Breast epithelium (tissue), 4 donors: Measurements from ENCODE around the gene PRG3. TPM values are rescaled to one million over a fixed set of nuclear protein-coding genes. Genes with fewer than 3 reads are reported as not detected.
"Not testable (repeated sequence)": the region's sequence is repeated elsewhere in the genome, so short reads cannot be mapped to it uniquely, and the experiment has no call there.

Experiments
- DNase-seq, 2 donors: peaks; one replicate each; pipeline ENCODE4 v3.0.0-alpha.2; 2019; ENCODE audit warnings: low spot score in 2 of 2
- H3K27ac ChIP-seq, 2 donors: fragments of 200-600 bp; sonication (generic) in 1 of 2; one replicate each; pipeline ENCODE4 v1.5.1; 2016 to 2019; ENCODE audit warnings: mild to moderate bottlenecking in 1 of 2
- H3K27me3 ChIP-seq, 2 donors: fragments of 200-600 bp; sonication (generic) in 1 of 2; one replicate each; pipeline versions ENCODE4 v1.5.1 to v1.6.0; 2017 to 2019; ENCODE audit warnings: control low read depth in 1 of 2, mild to moderate bottlenecking in 1 of 2
- H3K36me3 ChIP-seq: fragments of 200-600 bp; one replicate; pipeline ENCODE4 v1.5.1; 2019
- H3K4me1 ChIP-seq, 2 donors: fragments of 200-600 bp; sonication (generic); one replicate each; pipeline ENCODE4 v1.5.1; 2016 to 2019; ENCODE audit warnings: control low read depth in 1 of 2
- H3K4me3 ChIP-seq, 3 donors: fragments of 200-600 bp; sonication (generic); 1 replicate in 2 of 3; 2 replicates in 1 of 3; pipeline ENCODE4 v1.5.1; 2016 to 2019; ENCODE audit warnings: mild to moderate bottlenecking in 3 of 3, moderate library complexity in 2 of 3
- H3K9me3 ChIP-seq, 2 donors: fragments of 200-600 bp; sonication (generic) in 1 of 2; one replicate each; pipeline ENCODE4 v1.5.1; 2016 to 2019; ENCODE audit warnings: control low read depth in 1 of 2
- CTCF ChIP-seq, 3 donors: fragments of 450-650 bp; IDR thresholded peaks; one replicate each; pipeline ENCODE4 v1.5.1; 2016 to 2017; ENCODE audit warnings: antibody characterized with exemption in 3 of 3, mild to moderate bottlenecking in 3 of 3, moderate library complexity in 3 of 3
- POLR2A ChIP-seq: fragments of 450-650 bp; IDR thresholded peaks from one replicate; pipeline ENCODE4 v1.6.1; 2016; ENCODE audit warnings: antibody characterized with exemption, mild to moderate bottlenecking, moderate library complexity
- POLR2AphosphoS5 ChIP-seq, 3 donors: sonication (generic); formaldehyde crosslinking; IDR thresholded peaks; one replicate each; pipeline ENCODE4 v1.6.1; 2017; ENCODE audit warnings: antibody characterized with exemption in 3 of 3
- intact Hi-C: fragments of 100-400 bp; cut with DNase I; formaldehyde crosslinking; loops from one replicate; pipeline ENCODE4 v1.15.1; 2023; ENCODE audit warnings: low total_unique reads
- total RNA-seq, 3 donors: library from RNA; depleted of rRNA; stranded (reverse); fragments of >200 nt; gene quantifications; one replicate each; pipeline ENCODE4 v1.1.0, GENCODE V29; 2016

Gene PRG3
- total RNA-seq, 3 donors from 2014 or later, result not detected

- no peaks in the 10 kb centered on the region for H3K36me3 ChIP-seq
- H3K27me3 ChIP-seq, result no peaks in the 10 kb centered on the region
- TF ChIP-seq POLR2A (no peak), CTCF (IDR thresholded peaks at IDR 0.05) (no peak), POLR2AphosphoS5 (IDR thresholded peaks at IDR 0.05) (no peak)
- H3K27ac ChIP-seq, result no peak overlapping the region
- no peaks in the 10 kb centered on the region for H3K4me1 ChIP-seq
- no peaks in the 10 kb centered on the region for H3K9me3 ChIP-seq
- intact Hi-C loops, result loop anchor here (10.0 kb wide), 1 partner anchor 115 kb away; no protein-coding TSS in a partner anchor
- no peak overlapping the region for H3K4me3 ChIP-seq
- no peak for DNase-seq
Measured at GRCh38 chr11:57340039-57340615, 40.8 kb downstream of the PRG3 start.

- DNase-seq, result no peak
- Histone ChIP-seq H3K4me3 (no peak overlapping the region), H3K36me3 (no peaks in the 10 kb centered on the region), H3K4me1 (peaks cover 0 to 4% of the 10 kb centered on the region in 2 donors), H3K27ac (no peak overlapping the region), H3K9me3 (no peaks in the 10 kb centered on the region), H3K27me3 (no peaks in the 10 kb centered on the region)
- TF ChIP-seq POLR2AphosphoS5 (IDR thresholded peaks at IDR 0.05) (no peak), POLR2A (no peak), CTCF (IDR thresholded peaks at IDR 0.05) (no peak)
- intact Hi-C loops, result no loop called here
Measured at GRCh38 chr11:57339328-57339727, 41.6 kb downstream of the PRG3 start.

GRCh38 chr11:57338142-57338541, 42.8 kb downstream of the PRG3 start, which contains the start of gene P2RX3:
Gene P2RX3, plus strand, starts transcription at chr11:57338352. Its CDS starts 199 bp downstream, at chr11:57338551.
- no peak within 1 kb of the TSS for H3K27ac ChIP-seq
- H3K4me1 ChIP-seq, result peaks cover 0 to 4% of the 10 kb centered on the region in 2 donors
- no peaks in the 10 kb centered on the region for H3K27me3 ChIP-seq
- DNase-seq, result no peak
- H3K36me3 ChIP-seq, result no peaks in the 10 kb centered on the region
- no peak within 1 kb of the TSS for H3K4me3 ChIP-seq
- intact Hi-C loops, result no loop called here
- H3K9me3 ChIP-seq, result no peaks in the 10 kb centered on the region
- TF ChIP-seq CTCF (IDR thresholded peaks at IDR 0.05) (no peak), POLR2AphosphoS5 (IDR thresholded peaks at IDR 0.05) (no peak), POLR2A (no peak)

- H3K36me3 ChIP-seq, H3K9me3 ChIP-seq, DNase-seq, H3K4me3 ChIP-seq, H3K4me1 ChIP-seq, intact Hi-C loops, H3K27me3 ChIP-seq: not testable (repeated sequence)
- peak overlapping the region in 1 of 2 donors; percentile 96 for H3K27ac ChIP-seq
Measured at GRCh38 chr11:57336856-57337255, 44.1 kb downstream of the PRG3 start.

DNA sequence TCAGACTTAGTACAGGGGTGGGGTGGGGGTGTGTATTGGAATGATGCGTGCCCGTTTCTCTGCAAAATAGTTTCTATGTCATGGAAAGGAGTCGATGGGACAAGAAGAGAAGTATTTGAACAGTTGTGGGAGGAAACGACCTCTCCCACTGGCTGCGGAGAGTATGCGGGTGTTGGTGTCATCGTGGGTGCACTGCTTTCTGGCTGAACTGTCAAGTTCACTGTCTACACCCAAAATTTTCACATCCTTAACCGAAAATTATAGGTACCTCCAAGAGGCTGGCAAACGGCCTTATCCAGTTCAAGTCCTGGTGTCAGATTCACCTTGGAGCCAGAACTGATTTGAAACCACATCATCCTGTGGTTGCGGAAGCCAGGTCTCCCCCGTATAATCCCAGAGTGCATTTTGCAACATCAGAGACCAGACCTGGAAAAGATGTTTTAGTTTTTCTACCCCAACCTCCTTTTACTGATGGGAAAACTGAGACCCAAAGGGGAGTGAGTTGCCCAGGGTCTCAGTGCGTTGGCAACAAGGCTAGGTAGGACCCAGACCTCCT, 44.8 kb downstream of the PRG3 start:
- intact Hi-C loops, result no loop called here
- Histone ChIP-seq H3K27me3 (no peaks in the 10 kb centered on the region), H3K4me1 (peaks cover 0 to 4% of the 10 kb centered on the region in 2 donors), H3K9me3 (no peaks in the 10 kb centered on the region), H3K36me3 (peaks cover 4% of the 10 kb centered on the region), H3K4me3 (peak overlapping the region; percentile 88 to 93 (median 91)), H3K27ac (peak overlapping the region; percentile 94 to 96)
- TF ChIP-seq POLR2AphosphoS5 (IDR thresholded peaks at IDR 0.05) (no peak), CTCF (IDR thresholded peaks at IDR 0.05) (no peak), POLR2A (no peak)
- no peak for DNase-seq
